Head of caudate nucleus (tissue), 42 donors: Measurements from ENCODE around the gene ADD1.

Experiments
- DNase-seq, 42 donors: peaks; one replicate each; pipeline versions ENCODE4 v3.0.0 to v3.0.0-alpha.2; 2020 to 2021; ENCODE audit warnings: mixed read lengths in 7 of 42
- intact Hi-C: fragments of 100-400 bp; cut with DNase I; formaldehyde crosslinking; loops from one replicate; pipeline ENCODE4 v1.15.0; 2022

ADD1 gene

GRCh38 chr4:2803624-2804448, 39.8 kb upstream of the ADD1 start:
- intact Hi-C loops: no loop called here
- peak in 15 of 42 donors; percentile 16 to 77 (median 55) for DNase-seq

DNA sequence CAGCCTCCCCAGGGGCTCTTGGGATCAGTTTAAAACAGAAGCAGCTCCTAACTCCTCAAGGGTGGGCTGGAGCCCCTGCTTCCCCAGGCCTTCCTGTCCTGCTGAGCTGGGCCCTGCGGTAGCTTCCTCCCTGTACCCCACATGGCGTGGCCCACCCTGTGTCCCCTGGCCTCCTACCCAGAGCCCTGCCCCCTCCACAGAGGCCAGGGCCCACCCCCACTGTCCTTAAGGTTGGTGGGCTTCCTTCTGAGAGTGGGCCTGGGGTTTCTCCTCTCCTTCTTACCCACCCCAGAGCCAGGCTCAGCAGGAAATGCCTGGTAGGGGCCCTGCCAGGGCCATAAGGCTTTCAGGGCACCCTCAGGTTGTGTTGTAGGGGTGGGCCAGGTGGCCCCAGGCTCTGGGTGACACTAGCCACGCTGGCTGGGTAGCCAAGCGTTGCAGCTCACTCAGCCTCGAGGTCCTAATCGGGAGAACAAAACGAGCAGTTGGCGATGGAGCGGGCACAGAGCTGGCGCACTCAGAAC, 39.1 kb upstream of the ADD1 start:
- DNase-seq: peak in 4 of 42 donors; percentile 0 to 4 (median 2)
- intact Hi-C loops: no loop called here

DNA sequence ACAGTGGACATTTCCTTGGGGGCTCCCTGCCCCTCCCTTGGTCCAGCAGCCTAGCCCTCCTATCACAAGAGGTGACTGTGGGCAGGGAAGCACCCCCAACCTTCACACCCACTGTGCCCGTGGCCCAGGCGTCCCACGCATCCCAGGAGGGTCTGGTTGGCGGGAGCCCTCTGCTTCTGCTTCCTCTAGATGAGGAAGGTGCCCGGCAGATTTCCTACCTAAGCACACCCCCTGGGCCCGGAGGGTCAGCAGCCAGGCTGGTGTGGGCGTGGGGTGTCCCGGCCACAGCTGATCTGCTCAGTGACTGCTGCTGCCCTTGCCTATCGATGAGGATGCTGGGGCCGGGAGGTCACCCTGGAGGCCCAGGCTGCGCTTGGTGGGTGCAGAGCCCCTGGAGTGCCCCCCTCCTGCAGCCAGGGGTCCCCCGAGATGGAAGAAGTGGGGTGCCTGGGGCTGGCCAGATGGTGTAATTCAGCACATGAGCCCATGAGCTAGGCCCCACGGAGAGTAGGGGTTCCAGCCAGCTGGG, 38.6 kb upstream of the ADD1 start:
- intact Hi-C loops: no loop called here
- DNase-seq: peak in 3 of 42 donors; percentile 0 to 6 (median 3)

- DNase-seq: peak in 3 of 42 donors; percentile 2 to 29 (median 11)
- intact Hi-C loops: no loop called here
Observed at GRCh38 chr4:2805712-2806389, 37.8 kb upstream of the ADD1 start.

DNA sequence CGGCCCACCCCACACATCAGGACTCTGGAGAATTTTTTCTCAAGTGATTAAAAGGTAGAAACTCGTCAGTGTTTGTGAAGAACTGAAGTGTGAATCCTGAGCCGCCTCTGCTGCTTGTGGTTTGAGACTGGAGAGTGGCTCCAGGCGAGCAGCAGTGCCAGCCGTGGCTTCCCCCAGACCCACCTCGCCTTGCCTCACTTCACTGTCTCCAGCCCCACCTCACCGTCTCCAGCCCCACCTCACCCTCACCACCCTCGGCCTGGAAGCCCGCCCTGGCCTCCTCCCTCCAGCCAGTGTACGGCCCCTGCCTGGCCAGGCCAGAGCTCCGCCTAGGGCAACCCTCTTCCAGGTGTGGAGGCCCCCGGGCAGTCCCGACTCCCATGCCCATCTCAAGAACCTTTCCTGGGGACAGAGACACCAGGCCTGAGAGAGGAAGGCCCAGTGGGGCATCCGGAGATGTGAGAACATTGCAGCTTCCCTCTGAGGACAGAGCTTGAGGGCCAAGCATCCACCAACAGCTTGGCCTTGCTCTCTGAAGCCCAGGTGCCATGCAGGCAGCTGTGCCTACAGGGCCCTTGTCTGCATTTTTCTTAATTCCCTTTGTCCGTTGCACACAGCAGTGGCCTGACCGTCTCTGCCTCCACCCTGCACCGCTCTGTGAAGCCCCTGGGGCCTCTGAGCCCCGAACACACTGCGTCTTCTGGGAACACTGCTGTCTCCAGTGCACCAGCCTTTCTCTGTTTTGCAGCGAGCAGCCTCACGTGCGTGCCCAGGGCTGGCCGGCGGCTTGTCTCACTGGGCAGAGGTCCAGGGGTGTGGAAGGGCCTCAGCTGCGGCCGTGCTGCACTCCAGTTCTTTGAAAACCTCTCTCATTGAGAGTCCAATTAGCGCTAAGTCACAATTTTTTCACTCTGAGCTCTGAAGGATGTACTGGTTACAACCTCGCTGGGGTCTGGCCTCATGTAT, 37.0 kb upstream of the ADD1 start:
- peak in 40 of 42 donors; percentile 44 to 89 (median 66) for DNase-seq
- intact Hi-C loops: no loop called here

- intact Hi-C loops: no loop called here
Observed at GRCh38 chr4:2807571-2807970, 36.1 kb upstream of the ADD1 start.

GRCh38 chr4:2808001-2808400, 35.6 kb upstream of the ADD1 start:
- DNase-seq: no peak
- intact Hi-C loops: no loop called here

More at GRCh38 chr4:2807571-2807970, 36.1 kb upstream of the ADD1 start:
- no peak for DNase-seq

DNA sequence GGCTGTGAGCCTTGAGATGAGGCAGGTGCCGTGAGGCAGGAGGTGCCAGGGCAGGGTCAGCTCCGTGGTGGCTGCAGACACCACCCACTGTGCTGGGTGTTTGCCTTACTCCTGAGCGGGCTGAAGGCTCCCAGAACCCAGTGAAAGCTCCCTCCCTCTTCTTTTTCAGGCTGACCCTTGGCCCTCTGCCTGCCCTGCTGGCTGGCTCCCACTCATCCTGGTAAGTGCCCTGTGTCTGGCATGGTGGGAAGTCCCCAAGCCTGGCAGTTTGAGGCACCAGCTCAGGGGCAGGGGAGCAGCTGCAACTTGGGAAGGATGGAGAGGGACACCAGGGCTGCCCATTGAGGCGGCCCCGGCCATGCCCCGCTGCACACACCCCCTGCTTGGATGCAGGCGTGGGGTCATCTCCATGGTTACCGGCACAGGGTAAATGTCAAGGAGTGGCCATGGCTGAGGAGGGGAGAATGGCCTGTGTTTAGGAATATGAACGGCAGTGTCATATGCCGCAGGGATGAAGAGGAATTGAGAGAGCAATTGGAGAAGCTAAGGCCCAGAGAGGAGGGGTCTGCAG, 33.9 kb upstream of the ADD1 start:
- peak in 8 of 42 donors; percentile 33 to 64 (median 58) for DNase-seq
- intact Hi-C loops: no loop called here

DNA sequence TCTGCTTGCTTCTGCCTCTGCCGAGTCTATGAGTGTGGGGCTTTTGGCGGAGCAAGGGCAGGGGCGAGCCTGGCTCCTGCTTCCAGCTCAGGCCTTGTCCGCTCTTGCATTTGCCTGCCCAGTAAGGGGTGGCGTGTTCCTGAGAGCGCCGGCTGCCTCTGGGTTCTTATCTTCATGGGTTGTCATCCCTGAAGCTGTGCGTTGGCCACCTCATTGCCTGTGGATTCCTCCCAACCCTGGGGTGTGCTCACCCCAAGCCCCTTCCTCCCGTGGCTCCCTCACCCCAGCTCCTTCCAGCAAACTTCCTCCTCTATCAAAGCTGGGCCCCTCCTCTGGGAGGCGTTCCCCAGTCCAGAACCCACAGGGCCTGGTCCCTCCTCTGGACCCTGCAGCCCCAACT, 33.3 kb upstream of the ADD1 start:
- intact Hi-C loops: no loop called here
- no peak for DNase-seq

GRCh38 chr4:2811830-2812611, 31.6 kb upstream of the ADD1 start:
- DNase-seq: peak in 37 of 42 donors; percentile 32 to 80 (median 55)
- intact Hi-C loops: no loop called here

GRCh38 chr4:2812612-2813354, 30.9 kb upstream of the ADD1 start:
- intact Hi-C loops: no loop called here
- DNase-seq: no peak

- intact Hi-C loops: no loop called here
Observed at GRCh38 chr4:2813446-2814405, 29.9 kb upstream of the ADD1 start.

DNA sequence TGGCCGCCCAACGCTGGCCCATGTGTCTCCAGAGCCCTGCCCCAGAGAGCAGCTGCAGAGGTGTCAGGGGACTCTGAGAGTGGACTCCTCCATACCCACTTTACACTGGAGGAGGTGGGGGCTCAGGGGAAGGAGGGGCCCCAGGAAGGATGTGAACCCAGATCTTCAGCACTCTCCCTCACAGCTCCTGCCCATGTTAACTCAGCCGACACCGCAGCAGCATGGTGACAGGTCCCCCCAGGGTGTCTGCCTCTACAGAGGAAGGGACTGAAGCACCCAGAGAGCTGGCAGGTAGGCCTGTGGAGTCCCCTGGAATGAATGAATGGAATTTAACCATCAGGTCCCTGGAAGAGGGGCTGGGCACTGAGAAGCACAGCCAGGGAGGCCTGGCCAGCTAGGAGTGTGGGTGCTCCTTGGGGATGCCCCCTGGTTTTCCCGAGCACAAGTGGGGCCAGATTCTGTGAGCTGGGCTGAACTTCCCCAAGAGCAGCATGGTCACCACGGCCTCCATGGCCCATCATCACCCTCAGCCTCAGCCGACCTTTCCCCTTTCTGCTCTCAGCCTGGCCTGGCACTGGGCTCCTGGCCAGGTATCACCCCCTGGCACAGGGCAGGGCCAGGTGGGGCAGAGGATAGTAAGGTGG, 28.9 kb upstream of the ADD1 start:
- no peak for DNase-seq
- intact Hi-C loops: no loop called here

More at GRCh38 chr4:2813446-2814405, 29.9 kb upstream of the ADD1 start:
- DNase-seq: no peak

- intact Hi-C loops: no loop called here
- DNase-seq: no peak
Observed at GRCh38 chr4:2816401-2816954, 27.2 kb upstream of the ADD1 start.

DNA sequence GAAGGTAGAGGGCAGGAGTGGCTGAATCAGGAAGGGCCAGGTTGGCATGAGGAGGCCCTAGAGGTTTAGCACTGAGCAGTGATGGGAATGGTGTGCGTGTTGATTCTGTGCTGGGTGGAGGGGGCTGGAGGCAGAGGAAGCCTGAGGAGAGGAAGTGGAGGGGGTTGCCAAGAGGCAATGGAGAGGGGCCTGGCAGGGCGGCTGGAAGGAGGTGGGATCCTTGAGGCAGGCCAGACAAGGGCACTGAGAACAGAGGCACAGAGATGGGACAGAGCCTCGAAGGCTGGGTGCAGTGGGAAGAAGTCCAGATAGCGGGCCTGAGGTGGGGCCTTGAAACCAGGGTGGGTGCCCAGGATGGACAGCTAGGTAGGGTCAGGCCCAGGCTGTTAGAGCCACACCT, 26.5 kb upstream of the ADD1 start:
- intact Hi-C loops: no loop called here
- no peak for DNase-seq
